Right atrium auricular region (tissue), 2 donors: ENCODE results near the gene ARPC5L. TPM values are rescaled to one million over a fixed set of nuclear protein-coding genes. Genes with fewer than 3 reads are reported as not detected.

Experiments used
- DNase-seq: peaks from one replicate; pipeline ENCODE4 v3.0.0-alpha.2; 2019; ENCODE audit warnings: low spot score
- H3K27ac ChIP-seq, 2 donors: fragments of 200-600 bp; sonication (generic); 1 replicate in 1 of 2; 2 replicates in 1 of 2; pipeline ENCODE4 v1.5.1; 2016 to 2019
- H3K27me3 ChIP-seq, 2 donors: fragments of 200-600 bp; sonication (generic); one replicate each; pipeline versions ENCODE4 v1.5.1 to v1.6.0; 2017 to 2019
- H3K36me3 ChIP-seq: fragments of 200-600 bp; sonication (generic); one replicate; pipeline ENCODE4 v1.5.1; 2016
- H3K4me1 ChIP-seq, 2 donors: fragments of 200-600 bp; sonication (generic); one replicate each; pipeline versions ENCODE4 v1.5.1 to v1.6.0; 2017 to 2019
- H3K4me3 ChIP-seq, 2 donors: fragments of 200-600 bp; sonication (generic); 1 replicate in 1 of 2; 2 replicates in 1 of 2; pipeline ENCODE4 v1.5.1; 2017 to 2019; ENCODE audit warnings: mild to moderate bottlenecking in 1 of 2, moderate library complexity in 1 of 2
- H3K9me3 ChIP-seq, 2 donors: fragments of 200-600 bp; sonication (generic); one replicate each; pipeline ENCODE4 v1.5.1; 2019
- CTCF ChIP-seq, 2 donors: fragments of 200-600 bp; sonication (generic); IDR thresholded peaks; one replicate each; pipeline ENCODE4 v1.5.1; 2019; ENCODE audit warnings: antibody characterized with exemption in 2 of 2
- total RNA-seq, 2 donors: library from RNA; depleted of rRNA; stranded (reverse); fragments of >200 nt; gene quantifications; one replicate each; pipeline ENCODE4 v1.1.0, GENCODE V29; 2016

ARPC5L gene
- total RNA-seq, 2 donors from 2014 or later = 21.7 to 23.5 TPM

DNA sequence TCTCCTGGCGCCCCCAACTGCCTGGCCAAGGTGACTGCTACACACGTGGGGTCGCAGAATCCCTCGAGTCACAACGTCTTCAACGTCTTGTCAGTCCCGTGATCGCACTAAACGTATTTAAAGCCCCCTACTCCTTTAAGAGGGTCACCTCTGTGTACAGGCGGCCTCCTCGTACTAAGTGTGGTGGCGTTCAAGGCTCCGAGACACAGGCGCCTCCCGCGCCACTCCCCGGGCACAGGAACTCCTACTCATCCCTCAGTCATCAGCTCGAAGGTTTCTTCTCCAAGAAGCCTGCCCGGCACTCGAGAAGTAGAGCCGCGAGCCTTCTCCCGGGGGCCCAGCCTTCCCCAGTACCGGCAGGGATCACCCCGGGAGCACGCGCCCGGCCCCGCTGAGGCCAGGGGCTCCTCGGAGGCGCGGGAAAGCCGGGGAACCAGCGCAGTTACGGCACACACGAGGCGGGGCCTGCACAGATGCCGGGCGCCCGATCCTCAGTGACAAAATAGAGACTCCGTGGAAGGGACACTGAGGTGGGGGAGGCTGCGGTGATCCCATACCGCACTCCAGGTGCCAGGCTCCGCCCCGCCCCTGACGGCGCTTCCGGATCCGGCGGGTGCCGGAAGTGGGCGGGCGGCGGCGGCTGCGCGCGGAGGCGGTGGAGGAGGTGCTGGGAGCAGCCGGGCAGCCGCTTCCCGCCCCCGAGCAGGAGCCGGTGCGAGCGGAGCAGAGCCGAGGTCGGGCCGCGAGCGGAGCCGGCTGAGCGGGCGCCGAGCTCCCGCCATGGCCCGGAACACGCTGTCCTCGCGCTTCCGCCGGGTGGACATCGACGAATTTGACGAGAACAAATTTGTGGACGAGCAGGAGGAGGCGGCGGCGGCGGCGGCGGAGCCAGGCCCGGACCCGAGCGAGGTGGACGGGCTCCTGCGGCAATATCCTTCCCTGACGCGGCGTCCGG lies 6.9 kb downstream of the ARPC5L start:
- peak; percentile 82 for DNase-seq
- no peaks in the 10 kb centered on the region for H3K9me3 ChIP-seq
- H3K36me3 ChIP-seq = peaks cover 4% of the 10 kb centered on the region
- H3K4me1 ChIP-seq = peaks cover 0 to 55% of the 10 kb centered on the region in 2 donors
- H3K27ac ChIP-seq = peak overlapping the region; percentile 92 to 96
- peak overlapping the region; percentile 80 to 89 for H3K4me3 ChIP-seq
- no peaks in the 10 kb centered on the region for H3K27me3 ChIP-seq
- no peak for TF ChIP-seq CTCF (IDR thresholded peaks at IDR 0.05)

GRCh38 chr9:124869466-124869985 lies 7.6 kb downstream of the ARPC5L start:
- H3K36me3 ChIP-seq = peaks cover 11% of the 10 kb centered on the region
- no peak for TF ChIP-seq CTCF (IDR thresholded peaks at IDR 0.05)
- peak overlapping the region; percentile 92 to 96 for H3K27ac ChIP-seq
- H3K9me3 ChIP-seq = no peaks in the 10 kb centered on the region
- H3K4me3 ChIP-seq = peak overlapping the region; percentile 80 to 89
- H3K27me3 ChIP-seq = no peaks in the 10 kb centered on the region
- DNase-seq = no peak
- H3K4me1 ChIP-seq = peaks cover 0 to 56% of the 10 kb centered on the region in 2 donors

DNA sequence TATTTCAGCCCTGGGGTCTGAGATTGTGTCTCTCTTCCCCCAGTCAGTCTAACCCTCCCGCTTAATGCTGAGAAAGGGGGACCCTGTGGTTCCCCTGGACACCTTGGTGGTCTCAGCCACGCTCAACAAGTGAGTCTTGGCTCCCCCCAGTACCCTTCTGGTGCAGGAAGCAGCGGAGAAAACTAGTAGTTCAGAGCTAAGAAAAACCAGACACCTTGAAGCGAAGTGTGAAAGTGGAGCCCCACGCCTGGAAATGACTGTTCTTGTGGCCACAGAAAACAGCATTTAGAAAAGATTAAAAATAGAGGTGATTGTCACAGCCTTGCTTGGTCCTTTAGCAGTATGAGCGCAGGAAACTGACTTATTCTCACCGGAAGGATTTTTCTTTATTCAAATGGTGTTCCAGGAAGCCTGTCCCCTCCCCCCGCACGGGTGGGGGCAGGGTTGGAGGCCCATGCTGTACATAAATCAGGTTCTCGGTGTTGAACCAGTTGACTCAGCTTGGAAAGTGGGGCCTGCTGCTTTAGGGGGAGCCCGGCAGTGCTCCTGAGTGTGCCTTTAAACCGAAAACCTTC lies 8.1 kb downstream of the ARPC5L start:
- Histone ChIP-seq H3K4me1 (peaks cover 0 to 56% of the 10 kb centered on the region in 2 donors), H3K36me3 (peaks cover 17% of the 10 kb centered on the region), H3K27ac (peak overlapping the region; percentile 92 to 96), H3K4me3 (peak overlapping the region; percentile 80 to 89), H3K27me3 (no peaks in the 10 kb centered on the region), H3K9me3 (no peaks in the 10 kb centered on the region)
- no peak for TF ChIP-seq CTCF (IDR thresholded peaks at IDR 0.05)
- DNase-seq = no peak

DNA sequence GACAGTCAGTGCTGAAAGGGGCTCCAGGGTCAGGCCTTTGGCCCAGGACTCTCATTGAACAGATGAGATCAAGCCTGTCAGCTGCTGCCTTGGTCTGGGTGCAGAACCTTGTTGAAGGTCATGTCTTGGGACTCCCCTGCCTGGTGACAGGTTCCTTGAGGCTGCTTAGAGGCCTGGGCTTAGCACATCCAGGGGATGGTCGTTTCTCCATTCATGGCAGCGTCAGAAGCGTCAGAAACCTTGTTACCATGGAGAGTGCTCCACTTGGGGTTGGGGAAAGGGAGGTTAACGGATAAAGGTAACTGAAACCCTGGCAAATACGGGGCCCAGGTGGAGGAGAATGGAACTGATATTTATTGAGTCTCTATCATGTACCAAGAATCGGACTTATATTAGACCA lies 8.8 kb downstream of the ARPC5L start:
- DNase-seq = no peak
- Histone ChIP-seq H3K4me1 (peaks cover 0 to 56% of the 10 kb centered on the region in 2 donors), H3K4me3 (peak overlapping the region in 1 of 2 donors; percentile 80), H3K9me3 (no peaks in the 10 kb centered on the region), H3K27ac (peak overlapping the region; percentile 92 to 96), H3K27me3 (no peaks in the 10 kb centered on the region), H3K36me3 (peaks cover 23% of the 10 kb centered on the region)
- TF ChIP-seq CTCF (IDR thresholded peaks at IDR 0.05) = no peak

DNA sequence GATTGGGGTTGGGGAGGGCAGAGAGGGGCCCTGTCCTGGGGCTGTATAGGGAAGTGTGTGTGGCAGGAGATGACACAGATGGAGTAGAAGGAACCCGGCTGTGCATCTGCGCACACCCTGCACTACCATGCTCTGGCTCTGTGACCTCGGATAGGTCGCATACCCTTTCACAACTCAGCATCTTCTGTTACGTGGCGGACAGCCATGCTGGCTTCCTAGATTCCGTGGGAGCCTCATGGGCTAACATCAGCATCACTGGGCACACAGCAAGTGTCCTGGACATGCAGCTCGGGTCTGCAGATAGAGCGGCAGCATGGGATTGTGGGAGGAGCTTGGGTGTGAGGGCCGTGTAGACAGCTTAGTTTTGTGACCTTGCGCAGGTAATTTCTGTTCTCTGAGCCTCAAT lies 9.2 kb downstream of the ARPC5L start:
- peaks cover 0 to 56% of the 10 kb centered on the region in 2 donors for H3K4me1 ChIP-seq
- no peak for TF ChIP-seq CTCF (IDR thresholded peaks at IDR 0.05)
- no peak for DNase-seq
- H3K27ac ChIP-seq = peak overlapping the region; percentile 74 to 92
- H3K4me3 ChIP-seq = peak overlapping the region in 1 of 2 donors; percentile 80
- H3K27me3 ChIP-seq = no peaks in the 10 kb centered on the region
- no peaks in the 10 kb centered on the region for H3K9me3 ChIP-seq
- H3K36me3 ChIP-seq = peaks cover 27% of the 10 kb centered on the region
